Stimulated activated CD4-positive, alpha-beta T cell treated with anti-CD3 and anti-CD28 coated beads, Interleukin-4, amount 100 ng/mL, for 1 hour (primary cell): ENCODE results near the gene RANBP3.
"Not testable (repeated sequence)": the region's sequence is repeated elsewhere in the genome, so short reads cannot be mapped to it uniquely, and the experiment has no call there.

ENCODE experiments used
- DNase-seq: peaks from one replicate; pipeline ENCODE4 v3.0.0-alpha.2; 2020

RANBP3 gene

GRCh38 chr19:5897189-5897969 lies 80.6 kb downstream of the RANBP3 start:
- no peak for DNase-seq

GRCh38 chr19:5896365-5897076 lies 81.4 kb downstream of the RANBP3 start:
- DNase-seq, result no peak

GRCh38 chr19:5895890-5896289 lies 82.0 kb downstream of the RANBP3 start:
- no peak for DNase-seq

GRCh38 chr19:5895409-5895808 lies 82.5 kb downstream of the RANBP3 start:
- DNase-seq, result no peak

GRCh38 chr19:5894704-5895349 lies 83.1 kb downstream of the RANBP3 start:
- no peak for DNase-seq

GRCh38 chr19:5893907-5894703 lies 83.8 kb downstream of the RANBP3 start:
- DNase-seq, result no peak

GRCh38 chr19:5893296-5893903 lies 84.5 kb downstream of the RANBP3 start:
- DNase-seq, result no peak

- no peak for DNase-seq
Measured at GRCh38 chr19:5892772-5893275, 85.1 kb downstream of the RANBP3 start.

GRCh38 chr19:5891938-5892771 lies 85.8 kb downstream of the RANBP3 start:
- DNase-seq, result peak; percentile 28

GRCh38 chr19:5891572-5891937 lies 86.4 kb downstream of the RANBP3 start:
- no peak for DNase-seq

- DNase-seq, result no peak
Measured at GRCh38 chr19:5890099-5890498, 87.8 kb downstream of the RANBP3 start.

GRCh38 chr19:5889288-5889971 lies 88.5 kb downstream of the RANBP3 start:
- DNase-seq, result no peak

GRCh38 chr19:5884065-5884811 lies 93.7 kb downstream of the RANBP3 start:
- not testable (repeated sequence) for DNase-seq

- DNase-seq, result not testable (repeated sequence)
Measured at GRCh38 chr19:5883157-5883873, 94.6 kb downstream of the RANBP3 start.

- no peak for DNase-seq
Measured at GRCh38 chr19:5882421-5882968, 95.4 kb downstream of the RANBP3 start.

- no peak for DNase-seq
Measured at GRCh38 chr19:5881543-5882299, 96.2 kb downstream of the RANBP3 start.

GRCh38 chr19:5880604-5881078 lies 97.3 kb downstream of the RANBP3 start:
- no peak for DNase-seq

- no peak for DNase-seq
Measured at GRCh38 chr19:5880196-5880595, 97.7 kb downstream of the RANBP3 start.
